ENCODE data around the gene MOBP. TPM values are rescaled to one million over a fixed set of nuclear protein-coding genes. Genes with fewer than 3 reads are reported as not detected.

MOBP gene
- total RNA-seq, 4 donors from 2014 or later = not detected

- TF ChIP-seq POLR2A (IDR thresholded peaks at IDR 0.05) = no peak
- 57 to 74% methylated on average over 2 of the region's 2 CpGs for WGBS, 2 donors
- H3K27me3 ChIP-seq = peaks cover 0 to 13% (median 0%) of the 10 kb centered on the region in 4 donors
Observed at GRCh38 chr3:39460677-39461076, 6.8 kb upstream of the MOBP start.

GRCh38 chr3:39463269-39463668 is 4.2 kb upstream of the MOBP start:
- Histone ChIP-seq H3K9me3 (no peaks in the 10 kb centered on the region), H3K4me1 (no peaks in the 10 kb centered on the region), H3K27ac (no peak overlapping the region), H3K36me3 (no peaks in the 10 kb centered on the region), H3K27me3 (no peaks in the 10 kb centered on the region), H3K4me3 (no peak overlapping the region)
- 0 to 37% methylated on average over 1 of the region's 1 CpG for WGBS, 2 donors
- DNase-seq = no peak
- TF ChIP-seq POLR2A (IDR thresholded peaks at IDR 0.05) (no peak), CTCF (IDR thresholded peaks at IDR 0.05) (no peak)
- intact Hi-C loops (cut with DNase I) = no loop called here

More at GRCh38 chr3:39460677-39461076, 6.8 kb upstream of the MOBP start:
- intact Hi-C loops (cut with DNase I) = no loop called here
- no peaks in the 10 kb centered on the region for H3K4me1 ChIP-seq
- DNase-seq = no peak
- H3K27ac ChIP-seq = no peak overlapping the region
- H3K4me3 ChIP-seq = no peak overlapping the region
- no peaks in the 10 kb centered on the region for H3K9me3 ChIP-seq
- no peaks in the 10 kb centered on the region for H3K36me3 ChIP-seq

- Histone ChIP-seq H3K27me3 (peaks cover 0 to 19% (median 0%) of the 10 kb centered on the region in 4 donors), H3K4me3 (no peak overlapping the region), H3K4me1 (no peaks in the 10 kb centered on the region), H3K36me3 (no peaks in the 10 kb centered on the region), H3K27ac (no peak overlapping the region), H3K9me3 (no peaks in the 10 kb centered on the region)
- WGBS, 2 donors = 72 to 81% methylated on average over 3 of the region's 3 CpGs
- DNase-seq = no peak
- no peak for TF ChIP-seq POLR2A (IDR thresholded peaks at IDR 0.05)
- intact Hi-C loops (cut with DNase I) = no loop called here
Observed at GRCh38 chr3:39466988-39467387, 492 bp upstream of the MOBP start.

- Histone ChIP-seq H3K36me3 (no peaks in the 10 kb centered on the region), H3K4me1 (no peaks in the 10 kb centered on the region), H3K27ac (no peak overlapping the region), H3K9me3 (no peaks in the 10 kb centered on the region), H3K27me3 (peaks cover 0 to 28% (median 0%) of the 10 kb centered on the region in 4 donors), H3K4me3 (no peak overlapping the region)
- no peak for TF ChIP-seq POLR2A (IDR thresholded peaks at IDR 0.05)
- TF ChIP-seq CTCF (IDR thresholded peaks at IDR 0.05) = no peak
- intact Hi-C loops (cut with DNase I) = no loop called here
- 63 to 66% methylated on average over 4 of the region's 4 CpGs for WGBS, 2 donors
- no peak for DNase-seq
Observed at GRCh38 chr3:39468108-39468436, 592 bp downstream of the MOBP start.

- TF ChIP-seq CTCF (IDR thresholded peaks at IDR 0.05) (no peak), POLR2A (IDR thresholded peaks at IDR 0.05) (no peak)
- no peaks in the 10 kb centered on the region for H3K36me3 ChIP-seq
- WGBS, 2 donors = 87 to 93% methylated on average over 1 of the region's 1 CpG
- peaks cover 0 to 33% (median 0%) of the 10 kb centered on the region in 4 donors for H3K27me3 ChIP-seq
- no peaks in the 10 kb centered on the region for H3K9me3 ChIP-seq
- no peak for DNase-seq
- H3K4me1 ChIP-seq = peaks cover 0 to 5% (median 0%) of the 10 kb centered on the region in 3 donors
- no peak overlapping the region for H3K27ac ChIP-seq
- intact Hi-C loops (cut with DNase I) = no loop called here
- H3K4me3 ChIP-seq = no peak overlapping the region
Observed at GRCh38 chr3:39469258-39469657, 1.8 kb downstream of the MOBP start.

- Histone ChIP-seq H3K4me3 (no peak overlapping the region), H3K27me3 (peaks cover 0 to 33% (median 0%) of the 10 kb centered on the region in 4 donors), H3K36me3 (no peaks in the 10 kb centered on the region), H3K9me3 (no peaks in the 10 kb centered on the region), H3K4me1 (peaks cover 0 to 5% (median 0%) of the 10 kb centered on the region in 3 donors), H3K27ac (no peak overlapping the region)
- 69 to 88% methylated on average over 4 to 6 of the region's 6 CpGs for WGBS, 2 donors
- DNase-seq = no peak
- intact Hi-C loops (cut with DNase I) = no loop called here
- no peak for TF ChIP-seq POLR2A (IDR thresholded peaks at IDR 0.05)
- no peak for TF ChIP-seq CTCF (IDR thresholded peaks at IDR 0.05)
Observed at GRCh38 chr3:39469945-39470344, 2.5 kb downstream of the MOBP start.
